NT2/D1 (cell line): ENCODE data around the gene VPS18.

Experiments
- YY1 ChIP-seq: IDR thresholded peaks from 2 replicates; pipeline ENCODE4 v1.6.1; 2011; ENCODE audit not compliant: insufficient read length, insufficient read depth
- ZNF274 ChIP-seq: IDR thresholded peaks from 2 replicates; pipeline ENCODE4 v1.6.1; 2011; ENCODE audit warnings: mild to moderate bottlenecking, low read depth, low read length

DNA sequence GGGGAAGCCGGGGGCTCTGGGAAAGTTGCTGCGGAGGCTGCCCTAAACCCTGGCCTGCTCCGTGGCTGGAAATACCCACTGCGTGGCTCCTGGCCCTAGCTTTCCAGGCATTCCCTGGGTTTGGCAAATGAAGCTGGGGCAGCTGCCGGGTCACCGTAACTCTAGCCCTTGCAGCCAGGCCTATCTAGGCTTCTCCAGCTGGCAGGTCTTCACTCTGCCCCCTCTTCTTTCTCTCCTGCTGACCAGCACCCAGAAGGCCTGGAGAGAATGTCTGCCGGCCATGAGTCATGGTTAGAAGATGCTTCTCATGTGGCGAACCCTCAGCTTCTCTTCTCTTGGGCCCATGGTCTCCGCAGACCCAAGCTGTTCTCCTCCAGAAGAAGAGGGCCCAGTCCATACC, 29.3 kb downstream of the VPS18 start:
- TF ChIP-seq YY1 = no peak
- no peak for TF ChIP-seq ZNF274
